NB4 (cell line): Measurements from ENCODE around the gene TNFAIP2.

Experiments used
- CTCF ChIP-seq: IDR thresholded peaks from one replicate; pipeline ENCODE4 v1.5.1; 2012; ENCODE audit warnings: low read depth, low read length
- MAX ChIP-seq: IDR thresholded peaks from 2 replicates; pipeline ENCODE4 v1.6.1; 2011; ENCODE audit warnings: low read depth, low read length
- MYC ChIP-seq: IDR thresholded peaks from 2 replicates; pipeline ENCODE4 v1.6.1; 2011; ENCODE audit warnings: low read depth, low read length
- POLR2A ChIP-seq: IDR thresholded peaks from 2 replicates; pipeline ENCODE4 v1.6.1; 2011; ENCODE audit warnings: mild to moderate bottlenecking; ENCODE audit not compliant: insufficient read length; ENCODE audit errors: extremely low read depth

GRCh38 chr14:103084021-103084919, 39.0 kb upstream of the TNFAIP2 start, which contains the start of gene LBHD2:
- TF ChIP-seq CTCF (no peak), MYC (no peak), POLR2A (no peak), MAX (no peak)
